GM21367 (cell line): ENCODE measurements around the gene S100P.

ENCODE experiments used
- ATAC-seq: cut with Tn5 transposase; IDR thresholded peaks from one replicate; pipeline ENCODE4 v1.9.1; 2021; ENCODE audit not compliant: unreplicated experiment

S100P gene

GRCh38 chr4:6695660-6696610 is 2.3 kb downstream of the S100P start:
- no peak for ATAC-seq

DNA sequence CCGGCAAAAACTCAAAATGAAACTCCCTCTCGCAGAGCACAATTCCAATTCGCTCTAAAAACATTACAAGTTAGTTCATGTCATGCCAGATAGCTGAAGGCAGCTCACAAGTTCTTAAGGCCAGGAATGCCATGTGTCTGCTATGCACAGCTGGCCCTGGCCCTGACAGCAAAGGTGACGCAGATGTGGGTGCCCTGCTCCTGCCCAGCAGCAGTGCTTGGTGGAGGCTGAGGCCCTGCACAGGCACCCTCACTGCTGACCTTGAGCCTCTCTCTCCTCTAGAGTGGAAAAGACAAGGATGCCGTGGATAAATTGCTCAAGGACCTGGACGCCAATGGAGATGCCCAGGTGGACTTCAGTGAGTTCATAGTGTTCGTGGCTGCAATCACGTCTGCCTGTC is 2.9 kb downstream of the S100P start:
- no peak for ATAC-seq

DNA sequence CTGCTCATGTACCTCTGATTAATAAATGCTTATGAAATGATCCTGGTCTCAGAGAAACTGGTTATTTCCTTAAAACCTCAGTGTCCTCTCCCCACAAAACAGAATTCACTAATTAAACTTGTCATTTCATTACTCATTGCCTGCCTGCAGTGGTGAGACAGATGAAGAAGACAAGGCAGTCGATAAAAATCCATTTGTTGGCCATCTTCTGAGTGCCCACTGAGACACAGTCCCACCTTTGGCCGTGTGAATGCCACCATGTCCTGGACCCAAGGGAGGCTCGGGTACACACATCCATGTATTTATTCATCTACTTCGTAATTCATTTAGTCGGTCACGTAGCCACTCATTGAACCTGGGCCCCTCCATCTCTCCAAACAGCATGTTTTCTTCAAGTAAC is 3.5 kb downstream of the S100P start:
- ATAC-seq: no peak

GRCh38 chr4:6699388-6699787 is 5.7 kb downstream of the S100P start:
- ATAC-seq: no peak

- no peak for ATAC-seq
These were observed 6.2 kb downstream of the S100P start for GRCh38 chr4:6699903-6700302.

DNA sequence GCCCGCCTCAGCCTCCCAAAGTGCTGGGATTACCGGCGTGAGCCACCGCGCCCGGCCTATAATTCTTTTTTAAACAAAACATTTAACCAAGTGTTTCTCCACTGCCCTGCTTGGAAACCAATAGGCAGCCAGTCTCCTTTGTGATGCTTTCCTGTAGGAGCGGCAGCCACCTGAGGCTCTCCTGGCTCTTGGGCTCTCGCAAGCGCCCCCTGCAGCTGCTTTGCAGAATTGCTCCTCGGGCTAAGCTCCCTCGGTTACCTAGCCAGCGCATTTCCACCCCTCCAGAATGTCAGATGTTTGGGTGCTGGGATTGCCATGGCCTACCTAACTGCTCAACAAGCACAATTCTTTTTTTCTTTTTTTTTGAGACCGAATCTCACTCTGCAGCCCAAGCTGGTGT is 7.7 kb downstream of the S100P start:
- ATAC-seq: no peak

DNA sequence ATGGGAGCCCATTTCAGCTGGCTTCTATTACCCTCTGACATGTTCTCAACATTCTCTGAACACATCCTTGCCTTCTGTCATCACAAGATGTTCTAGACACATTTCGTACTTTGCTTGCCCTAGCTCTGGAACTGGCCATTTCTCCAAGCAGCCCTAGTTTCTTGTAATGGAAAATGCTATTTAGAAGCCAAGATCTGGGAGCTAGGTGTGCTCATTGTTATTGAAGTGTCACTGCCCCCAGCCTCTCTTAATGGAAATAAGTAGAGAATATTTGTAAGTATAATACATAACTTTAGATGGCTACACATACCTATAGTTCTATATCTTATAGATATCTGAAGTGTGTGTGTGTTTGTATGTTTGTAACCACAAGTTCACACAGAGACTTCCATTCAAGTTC is 9.1 kb downstream of the S100P start:
- no peak for ATAC-seq

- ATAC-seq: no peak
These were observed 10.1 kb downstream of the S100P start for GRCh38 chr4:6703786-6704185.

DNA sequence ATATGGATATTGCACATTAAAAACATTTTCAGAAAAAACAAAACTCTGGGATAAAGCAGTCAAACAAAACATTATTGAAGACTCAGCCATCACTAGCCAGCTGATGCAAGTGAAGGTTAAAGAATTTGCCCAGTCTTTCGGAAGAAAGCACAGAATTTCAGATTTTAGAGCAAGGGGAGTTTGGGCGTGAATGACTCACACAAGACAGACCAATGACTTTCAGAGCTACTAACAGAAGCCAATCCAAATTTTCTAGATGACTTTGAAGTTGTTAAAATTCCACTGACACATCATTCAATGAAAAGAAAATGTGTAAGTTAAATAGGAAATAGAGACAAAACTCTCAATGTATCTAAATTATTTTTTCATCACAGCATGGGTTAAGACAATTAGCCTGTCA is 12.0 kb downstream of the S100P start:
- no peak for ATAC-seq

GRCh38 chr4:6706173-6706572 is 12.5 kb downstream of the S100P start:
- no peak for ATAC-seq

GRCh38 chr4:6709230-6710114 is 15.8 kb downstream of the S100P start, which contains the start of gene MRFAP1L1:
MRFAP1L1 (minus strand) TSS chr4:6709865; CDS start chr4:6709629, 236 bp downstream.
- peak; percentile 59 for ATAC-seq

DNA sequence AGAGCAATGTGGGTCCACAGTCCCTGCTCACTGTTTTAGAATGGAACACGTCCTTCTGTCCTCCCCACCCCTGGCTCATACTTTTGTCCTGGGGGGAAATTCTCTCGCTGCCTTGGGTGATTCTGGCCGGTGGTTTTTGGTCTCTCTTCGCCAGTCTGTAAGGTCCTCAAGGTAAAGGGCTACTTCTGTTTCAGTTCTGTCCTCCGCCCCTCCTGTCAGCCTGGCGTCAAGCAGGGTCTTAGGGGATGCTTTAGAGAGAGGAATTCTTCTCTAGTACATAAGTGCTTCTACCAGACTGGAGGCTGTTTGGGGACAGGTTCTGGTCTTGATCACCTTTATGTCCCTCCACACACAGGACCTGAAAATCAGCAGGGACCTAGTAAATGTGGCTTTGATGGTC is 16.6 kb downstream of the S100P start:
- no peak for ATAC-seq

DNA sequence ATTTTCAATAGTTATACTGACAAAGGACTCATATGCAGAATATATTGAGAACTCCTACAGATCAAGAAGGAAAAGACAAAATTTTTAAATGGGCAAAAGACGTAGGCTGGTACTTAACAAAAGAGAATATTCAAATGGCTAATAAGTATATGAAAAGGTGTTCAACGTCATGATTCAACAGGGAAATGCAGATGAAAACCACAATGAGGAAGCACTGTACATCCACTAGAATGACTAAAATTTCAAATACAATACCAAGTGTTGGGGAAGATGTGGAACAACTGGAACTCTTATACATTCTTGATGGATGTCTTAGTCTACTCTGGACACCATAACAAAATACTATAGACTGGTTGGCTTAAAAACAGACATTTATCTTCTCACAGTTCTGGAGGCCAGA is 17.3 kb downstream of the S100P start:
- no peak for ATAC-seq

DNA sequence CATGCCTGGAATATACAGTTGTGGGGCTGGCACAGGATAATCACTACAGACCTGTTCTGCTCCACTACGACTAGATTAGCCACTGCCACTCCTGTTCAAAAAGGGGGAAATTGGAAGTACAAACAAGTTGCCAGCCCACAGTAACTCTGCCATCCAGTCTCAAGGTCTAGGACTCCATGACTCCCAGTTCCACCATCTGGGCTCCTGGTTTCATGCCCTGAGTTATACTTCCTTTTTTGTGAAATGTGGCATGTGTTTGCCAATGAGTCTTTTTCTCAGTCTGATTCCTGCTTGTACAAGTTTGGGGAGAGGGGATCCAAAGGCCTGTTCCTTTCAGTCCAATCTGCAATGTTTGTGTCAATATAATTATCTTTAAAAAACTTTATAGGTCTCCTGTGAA is 21.3 kb downstream of the S100P start:
- ATAC-seq: no peak

DNA sequence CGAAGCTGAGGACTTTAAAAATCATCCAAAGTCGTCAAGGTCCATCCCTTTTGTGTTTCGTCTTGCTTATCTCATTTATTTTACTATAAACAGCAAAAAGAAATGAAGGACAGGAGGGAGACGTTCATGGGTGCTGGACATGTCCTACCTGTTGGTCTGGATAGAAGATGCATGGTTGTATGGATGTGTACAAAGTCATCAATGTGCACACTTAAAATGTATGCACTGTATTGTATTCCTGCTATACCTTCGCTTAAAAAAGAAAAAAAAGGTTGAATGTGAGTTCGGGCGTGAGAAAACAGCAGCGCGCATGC is 22.0 kb downstream of the S100P start:
- ATAC-seq: no peak

DNA sequence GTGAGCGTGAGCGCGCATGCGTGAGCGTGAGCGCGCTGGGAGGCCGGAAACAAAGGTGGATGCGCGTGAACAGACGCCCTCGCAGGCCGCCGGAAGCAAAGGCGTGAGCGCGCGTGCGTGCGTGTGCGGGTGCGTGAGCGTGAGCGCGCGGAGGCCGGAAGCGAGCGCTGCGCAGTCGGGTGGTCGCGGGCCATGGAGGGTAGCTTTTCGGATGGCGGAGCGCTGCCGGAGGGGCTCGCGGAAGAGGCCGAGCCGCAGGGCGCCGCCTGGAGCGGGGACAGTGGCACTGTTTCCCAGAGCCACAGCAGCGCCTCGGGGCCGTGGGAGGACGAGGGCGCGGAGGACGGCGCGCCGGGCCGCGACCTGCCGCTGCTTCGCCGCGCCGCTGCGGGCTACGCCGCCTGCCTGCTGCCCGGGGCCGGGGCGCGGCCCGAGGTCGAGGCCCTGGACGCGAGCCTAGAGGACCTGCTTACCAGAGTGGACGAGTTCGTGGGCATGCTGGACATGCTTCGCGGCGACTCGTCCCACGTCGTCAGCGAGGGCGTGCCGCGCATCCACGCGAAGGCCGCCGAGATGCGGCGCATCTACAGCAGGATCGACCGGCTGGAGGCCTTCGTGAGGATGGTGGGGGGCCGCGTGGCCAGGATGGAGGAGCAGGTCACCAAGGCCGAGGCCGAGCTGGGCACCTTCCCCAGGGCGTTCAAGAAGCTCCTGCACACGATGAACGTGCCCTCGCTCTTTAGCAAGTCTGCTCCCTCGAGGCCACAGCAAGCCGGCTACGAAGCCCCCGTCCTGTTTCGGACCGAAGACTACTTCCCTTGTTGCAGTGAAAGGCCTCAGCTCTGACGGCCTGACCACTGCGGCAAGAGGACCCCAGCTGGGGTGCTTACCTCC is 22.6 kb downstream of the S100P start, which contains the start of gene BLOC1S4:
Gene BLOC1S4 (plus strand): TSS at position 157 of the 894 bp plus-strand sequence. CDS start 36 bp downstream, at position 193.
- peak; percentile 72 for ATAC-seq

DNA sequence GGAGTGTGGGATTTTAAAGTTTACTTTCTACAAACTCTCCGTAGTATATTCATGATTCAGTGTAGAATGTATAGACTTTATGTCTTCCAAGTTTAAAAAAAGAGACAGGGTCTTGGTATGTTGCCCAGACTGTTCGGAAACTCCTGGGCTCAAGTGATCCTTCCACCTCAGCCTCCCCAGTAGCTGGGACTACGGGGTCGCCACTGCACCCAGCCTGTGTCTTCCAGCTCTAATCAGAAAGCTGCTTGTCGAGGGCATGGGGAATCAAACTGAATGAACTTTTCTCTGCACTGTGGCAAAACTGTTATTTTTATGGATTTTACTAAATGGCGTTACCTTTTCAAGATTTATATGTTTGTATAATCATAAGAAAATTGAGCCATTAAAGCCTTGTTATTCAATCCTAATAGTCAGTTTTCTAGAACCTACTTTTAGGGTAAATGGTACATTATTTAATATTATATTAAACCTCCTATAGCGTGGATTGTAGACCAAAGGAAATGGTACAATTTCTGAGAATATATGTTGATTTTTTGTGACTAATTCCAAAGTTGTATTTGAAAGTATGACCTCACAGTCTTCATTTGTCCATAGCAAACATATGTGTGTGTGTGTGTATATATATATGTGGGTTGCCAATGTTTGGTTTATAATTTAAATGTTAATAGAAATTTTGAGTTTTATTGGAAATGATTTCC is 23.4 kb downstream of the S100P start:
- ATAC-seq: no peak

- no peak for ATAC-seq
These were observed 25.4 kb downstream of the S100P start for GRCh38 chr4:6718932-6719610.

- ATAC-seq: no peak
These were observed 26.0 kb downstream of the S100P start for GRCh38 chr4:6719611-6720179.
